ENCODE data around the gene LRIT3.
"Not testable (repeated sequence)": the region's sequence is repeated elsewhere in the genome, so short reads cannot be mapped to it uniquely, and the experiment has no call there.

Gene LRIT3

DNA sequence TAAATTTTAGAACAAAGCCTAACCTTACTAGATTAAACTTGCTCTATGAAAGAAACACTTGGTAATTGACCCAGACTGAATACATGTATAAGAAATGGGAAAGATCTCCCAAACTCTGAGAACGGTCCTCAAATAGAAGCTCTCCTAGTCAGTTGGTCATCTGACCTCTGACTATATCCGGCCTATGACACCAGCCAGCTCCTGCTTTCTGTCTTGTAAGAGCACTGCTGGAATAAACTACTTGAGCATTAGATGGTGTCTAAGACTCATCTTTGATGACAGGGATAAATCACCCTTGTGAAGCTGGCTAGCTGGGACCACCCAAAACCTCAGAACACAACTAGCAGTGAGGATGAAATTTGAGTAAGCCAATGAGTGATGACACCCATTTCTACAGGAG lies 24.2 kb downstream of the LRIT3 start:
- TF ChIP-seq, protein P1, sequence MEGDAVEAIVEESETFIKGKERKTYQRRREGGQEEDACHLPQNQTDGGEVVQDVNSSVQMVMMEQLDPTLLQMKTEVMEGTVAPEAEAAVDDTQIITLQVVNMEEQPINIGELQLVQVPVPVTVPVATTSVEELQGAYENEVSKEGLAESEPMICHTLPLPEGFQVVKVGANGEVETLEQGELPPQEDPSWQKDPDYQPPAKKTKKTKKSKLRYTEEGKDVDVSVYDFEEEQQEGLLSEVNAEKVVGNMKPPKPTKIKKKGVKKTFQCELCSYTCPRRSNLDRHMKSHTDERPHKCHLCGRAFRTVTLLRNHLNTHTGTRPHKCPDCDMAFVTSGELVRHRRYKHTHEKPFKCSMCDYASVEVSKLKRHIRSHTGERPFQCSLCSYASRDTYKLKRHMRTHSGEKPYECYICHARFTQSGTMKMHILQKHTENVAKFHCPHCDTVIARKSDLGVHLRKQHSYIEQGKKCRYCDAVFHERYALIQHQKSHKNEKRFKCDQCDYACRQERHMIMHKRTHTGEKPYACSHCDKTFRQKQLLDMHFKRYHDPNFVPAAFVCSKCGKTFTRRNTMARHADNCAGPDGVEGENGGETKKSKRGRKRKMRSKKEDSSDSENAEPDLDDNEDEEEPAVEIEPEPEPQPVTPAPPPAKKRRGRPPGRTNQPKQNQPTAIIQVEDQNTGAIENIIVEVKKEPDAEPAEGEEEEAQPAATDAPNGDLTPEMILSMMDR (IDR thresholded peaks at IDR 0.05; ENCODE audit: insufficient read depth, low read depth, low read length, missing control alignments): no peak
- H3K4me3 ChIP-seq (ENCODE audit: low read length): no peak overlapping the region
- DNase-seq (ENCODE audit: low read depth): no peak

DNA sequence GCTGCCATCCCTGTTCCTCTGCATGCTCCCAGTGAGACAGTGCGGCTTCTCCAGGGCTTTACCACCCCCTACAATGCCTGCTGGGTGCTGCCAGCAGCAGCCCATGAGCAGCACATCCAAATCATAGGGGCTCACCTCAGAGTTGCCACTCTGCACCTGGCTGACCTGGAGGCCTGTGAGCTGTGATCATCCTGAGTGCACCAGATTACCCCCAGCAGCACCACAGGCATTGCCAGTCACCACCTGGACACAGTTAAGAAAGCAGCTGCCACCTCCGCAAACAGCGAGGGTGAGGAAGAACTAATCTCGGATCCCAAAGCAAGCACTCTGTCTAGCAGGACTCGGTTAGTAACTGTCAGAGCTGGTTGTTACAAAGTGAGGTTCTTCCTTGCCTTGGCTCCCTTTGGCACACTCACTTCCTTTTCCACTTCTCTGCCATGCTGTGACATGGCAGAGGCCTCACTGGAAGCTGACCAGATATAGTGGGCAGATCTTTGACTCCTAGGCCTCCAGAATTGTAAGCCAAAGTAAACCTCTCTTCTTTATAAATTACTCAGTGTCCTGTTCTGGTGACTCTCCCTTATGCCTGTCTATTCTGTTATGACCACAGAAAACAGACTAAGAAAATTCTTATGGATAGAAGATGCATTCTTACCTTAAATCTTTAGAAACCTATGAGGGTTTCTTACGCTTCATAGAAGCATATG lies 25.2 kb downstream of the LRIT3 start:
- TF ChIP-seq, protein P1 (IDR thresholded peaks at IDR 0.05; ENCODE audit: insufficient read depth, low read depth, low read length, missing control alignments): no peak
- no peak overlapping the region for H3K4me3 ChIP-seq (ENCODE audit: low read length)
- no peak for DNase-seq (ENCODE audit: low read depth)

DNA sequence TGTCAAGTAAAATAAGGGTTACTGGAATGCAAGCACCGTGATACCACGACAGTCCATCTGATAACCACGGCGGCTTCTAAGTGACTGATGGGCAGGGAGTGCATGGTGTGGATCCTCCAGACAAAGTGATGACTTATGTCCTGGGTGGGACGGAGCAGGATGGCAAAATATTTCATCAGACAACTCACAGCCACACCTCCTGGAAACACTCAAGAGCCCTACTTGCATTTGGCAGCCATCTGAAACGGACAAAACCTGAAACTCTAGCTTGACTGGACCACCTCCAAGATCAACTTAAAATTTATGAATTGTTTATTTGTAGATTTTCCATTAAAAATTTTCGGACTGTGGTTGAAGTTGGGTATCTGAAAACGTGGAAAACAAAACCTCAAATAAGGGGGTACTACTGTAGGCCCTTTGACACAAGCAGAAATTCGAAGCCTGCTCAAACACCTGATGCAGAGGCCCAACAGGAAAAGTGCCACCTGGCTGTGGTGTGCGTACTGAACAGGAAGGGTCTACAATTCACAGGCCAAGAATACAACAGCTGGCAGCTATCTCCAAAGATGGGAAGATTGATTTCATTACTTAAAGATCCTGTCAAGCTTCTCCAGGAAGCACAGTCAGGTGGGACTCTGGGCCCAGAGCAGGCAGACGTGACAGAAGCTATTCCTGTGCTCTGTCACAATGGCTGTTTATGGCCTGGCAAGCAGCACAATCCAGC lies 26.0 kb downstream of the LRIT3 start:
- TF ChIP-seq, protein P1 (IDR thresholded peaks at IDR 0.05; ENCODE audit: insufficient read depth, low read depth, low read length, missing control alignments): no peak
- peak; percentile 89 for DNase-seq (ENCODE audit: low read depth)
- H3K4me3 ChIP-seq (ENCODE audit: low read length): no peak overlapping the region

DNA sequence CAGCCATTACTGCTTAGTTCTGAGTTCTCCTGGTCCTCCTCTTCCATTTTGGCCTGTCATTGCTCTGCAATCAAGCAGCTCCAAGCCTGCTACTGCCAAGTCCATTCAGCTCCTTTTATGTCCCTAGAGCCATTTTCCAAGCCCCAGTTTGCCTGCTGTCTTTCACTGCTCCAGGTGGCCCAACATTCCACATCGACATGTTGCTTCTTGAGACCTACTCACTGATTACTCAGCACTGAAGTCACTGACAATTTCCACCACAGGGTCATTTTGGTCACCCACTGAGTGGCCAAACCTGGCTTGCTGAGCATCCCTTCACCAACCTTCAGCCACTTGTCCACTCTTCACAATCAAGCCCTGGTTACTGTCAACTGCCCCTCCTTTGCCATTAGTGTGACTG lies 27.2 kb downstream of the LRIT3 start:
- peak; percentile 62 for DNase-seq (ENCODE audit: low read depth)
- TF ChIP-seq, protein P1 (IDR thresholded peaks at IDR 0.05; ENCODE audit: insufficient read depth, low read depth, low read length, missing control alignments): no peak
- H3K4me3 ChIP-seq (ENCODE audit: low read length): no peak overlapping the region

GRCh38 chr4:109875553-109875952 lies 27.6 kb downstream of the LRIT3 start:
- DNase-seq (ENCODE audit: low read depth); H3K4me3 ChIP-seq (ENCODE audit: low read length): not testable (repeated sequence)

DNA sequence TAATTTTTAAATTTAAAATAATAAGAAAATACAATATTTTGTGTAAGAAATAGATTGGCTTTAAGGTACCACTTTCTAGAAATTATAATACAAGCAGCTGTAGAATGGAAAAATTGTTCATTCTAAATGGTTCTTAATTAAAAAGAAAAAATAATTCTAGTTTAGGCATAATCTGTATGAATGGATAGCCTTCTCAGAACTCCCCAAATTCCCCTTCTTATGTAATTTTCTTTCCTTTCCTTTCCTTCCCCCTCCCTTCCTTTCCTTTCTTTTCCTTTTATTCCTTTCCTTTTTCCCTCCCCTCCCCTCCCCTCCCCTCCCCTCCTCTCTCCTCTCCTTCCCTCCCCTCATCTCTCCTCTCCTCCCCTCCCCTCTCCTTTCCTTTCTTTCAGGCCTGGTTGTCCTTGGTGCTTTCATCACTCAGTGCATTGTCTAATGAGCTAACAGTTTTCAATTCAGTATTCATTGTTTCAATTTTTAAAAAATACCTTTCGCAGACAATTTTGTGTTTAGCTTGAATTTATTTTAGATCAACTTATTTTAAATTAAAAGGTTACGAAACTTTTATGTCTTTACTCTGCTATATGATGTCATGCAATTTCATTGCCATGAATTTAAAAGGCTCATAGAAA lies 28.8 kb downstream of the LRIT3 start:
- no peak overlapping the region for H3K4me3 ChIP-seq (ENCODE audit: low read length)
- TF ChIP-seq, protein P1 (IDR thresholded peaks at IDR 0.05; ENCODE audit: insufficient read depth, low read depth, low read length, missing control alignments): no peak
- DNase-seq (ENCODE audit: low read depth): no peak

- H3K4me3 ChIP-seq (ENCODE audit: low read length): no peak overlapping the region
- TF ChIP-seq, protein P1 (IDR thresholded peaks at IDR 0.05; ENCODE audit: insufficient read depth, low read depth, low read length, missing control alignments): no peak
- DNase-seq (ENCODE audit: low read depth): peak; percentile 41
These were observed 29.5 kb downstream of the LRIT3 start for GRCh38 chr4:109877400-109877799.

Data from epithelial cell of esophagus (primary cell).